A673 (cell line): Measurements from ENCODE around the gene KCNQ1.

ENCODE experiments used
- EZH2 ChIP-seq: fragments of 200-600 bp; sonication (generic); IDR thresholded peaks from 2 replicates; pipeline ENCODE4 v1.6.1; 2017; ENCODE audit warnings: borderline replicate concordance, low read depth, mild to moderate bottlenecking, mixed read lengths, antibody characterized with exemption, low read length; ENCODE audit not compliant: poor library complexity, severe bottlenecking
- TF ChIP-seq, protein P1 (sequence below): fragments of 300-800, 200-600 bp; sonication (generic); conservative IDR thresholded peaks from 2 replicates; pipeline ENCODE4 v1.5.1; 2017; ENCODE audit warnings: low read depth, mild to moderate bottlenecking, antibody characterized with exemption, low read length, moderate library complexity, mixed read lengths

DNA sequence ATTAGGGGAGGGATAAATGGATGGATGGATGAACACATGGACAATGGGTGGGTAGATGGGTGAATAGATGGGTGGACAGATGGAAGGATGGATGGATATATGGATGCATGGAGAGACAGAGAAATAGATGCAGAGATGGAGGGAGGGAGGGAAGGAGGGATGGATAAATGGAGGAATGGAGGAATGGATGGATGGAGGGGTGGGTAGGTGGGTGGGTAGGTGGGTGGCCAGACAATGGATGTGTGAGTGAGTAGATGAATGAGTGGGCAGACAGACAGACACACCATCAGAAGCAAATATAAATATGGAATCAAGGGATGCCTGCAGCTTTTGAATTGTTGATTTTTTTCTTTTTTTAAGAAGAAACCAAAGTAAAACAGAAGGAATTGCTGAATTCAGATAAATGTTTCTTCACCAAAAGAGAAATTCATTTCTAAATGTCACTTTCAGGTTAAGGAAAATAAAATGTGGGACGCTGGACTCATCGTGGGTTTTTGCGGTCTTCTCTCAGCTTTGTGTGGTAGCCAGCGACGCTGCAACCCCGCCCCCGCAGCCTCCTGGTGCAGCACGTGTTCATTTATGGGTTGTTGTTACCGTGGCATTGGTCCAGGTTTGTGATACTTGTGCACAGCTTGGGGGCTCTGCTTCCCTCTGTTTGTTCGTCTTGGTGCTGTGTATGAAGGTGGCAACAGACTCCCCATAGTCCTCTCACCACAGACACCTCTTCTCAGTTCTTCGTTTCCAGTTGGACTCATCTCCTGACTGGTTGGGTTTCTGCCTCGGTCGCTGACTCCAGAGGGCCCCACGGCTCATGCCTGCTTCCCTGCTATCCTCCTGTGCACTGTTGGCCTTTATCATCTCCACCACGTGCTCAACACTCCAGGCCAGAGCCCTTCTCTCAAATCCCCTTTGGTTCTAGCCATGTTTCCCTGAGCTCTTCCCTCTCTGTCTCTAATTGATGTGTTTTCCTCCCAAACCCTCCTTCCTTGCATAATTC, 364.3 kb downstream of the KCNQ1 start:
- TF ChIP-seq, protein P1, sequence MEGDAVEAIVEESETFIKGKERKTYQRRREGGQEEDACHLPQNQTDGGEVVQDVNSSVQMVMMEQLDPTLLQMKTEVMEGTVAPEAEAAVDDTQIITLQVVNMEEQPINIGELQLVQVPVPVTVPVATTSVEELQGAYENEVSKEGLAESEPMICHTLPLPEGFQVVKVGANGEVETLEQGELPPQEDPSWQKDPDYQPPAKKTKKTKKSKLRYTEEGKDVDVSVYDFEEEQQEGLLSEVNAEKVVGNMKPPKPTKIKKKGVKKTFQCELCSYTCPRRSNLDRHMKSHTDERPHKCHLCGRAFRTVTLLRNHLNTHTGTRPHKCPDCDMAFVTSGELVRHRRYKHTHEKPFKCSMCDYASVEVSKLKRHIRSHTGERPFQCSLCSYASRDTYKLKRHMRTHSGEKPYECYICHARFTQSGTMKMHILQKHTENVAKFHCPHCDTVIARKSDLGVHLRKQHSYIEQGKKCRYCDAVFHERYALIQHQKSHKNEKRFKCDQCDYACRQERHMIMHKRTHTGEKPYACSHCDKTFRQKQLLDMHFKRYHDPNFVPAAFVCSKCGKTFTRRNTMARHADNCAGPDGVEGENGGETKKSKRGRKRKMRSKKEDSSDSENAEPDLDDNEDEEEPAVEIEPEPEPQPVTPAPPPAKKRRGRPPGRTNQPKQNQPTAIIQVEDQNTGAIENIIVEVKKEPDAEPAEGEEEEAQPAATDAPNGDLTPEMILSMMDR: no peak
- TF ChIP-seq EZH2: no peak
